CD14-positive monocyte (primary cell): ENCODE measurements around the gene GOLGA7B. TPM values are rescaled to one million over a fixed set of nuclear protein-coding genes. Genes with fewer than 3 reads are reported as not detected.

ENCODE experiments used
- DNase-seq, 3 donors: peaks; one replicate each; pipeline ENCODE4 v3.0.0-alpha.2; 2011 to 2022
- H2AFZ ChIP-seq: 2 replicates; pipeline ENCODE4 v1.6.0; 2012; ENCODE audit warnings: mild to moderate bottlenecking, low read depth, low read length, inconsistent platforms; ENCODE audit not compliant: insufficient read depth, poor library complexity, severe bottlenecking
- H3K27ac ChIP-seq, 2 donors: 1 replicate in 1 of 2; 2 replicates in 1 of 2; pipeline ENCODE4 v1.5.1; 2012 to 2013; ENCODE audit warnings: low read length in 2 of 2, control low read depth in 1 of 2, inconsistent platforms in 1 of 2, low read depth in 1 of 2, mild to moderate bottlenecking in 1 of 2
- H3K27me3 ChIP-seq, 2 donors: one replicate each; pipeline versions ENCODE4 v1.6.0 to v1.6.1; 2011 to 2013; ENCODE audit warnings: low read length in 2 of 2; ENCODE audit not compliant: control insufficient read depth in 2 of 2, insufficient read depth in 2 of 2
- H3K36me3 ChIP-seq, 2 donors: replicated peaks in 1 of 2; 1 replicate in 1 of 2; 2 replicates in 1 of 2; pipeline versions ENCODE4 v1.5.1 to v1.6.1; 2012 to 2013; ENCODE audit warnings: low read length in 2 of 2, control low read depth in 1 of 2, inconsistent platforms in 1 of 2, mild to moderate bottlenecking in 1 of 2; ENCODE audit not compliant: insufficient read depth in 2 of 2, control insufficient read depth in 1 of 2
- H3K4me1 ChIP-seq, 2 donors: 1 replicate in 1 of 2; 2 replicates in 1 of 2; pipeline versions ENCODE4 v1.5.1 to v1.6.1; 2012 to 2013; ENCODE audit warnings: low read length in 2 of 2, control low read depth in 1 of 2, inconsistent platforms in 1 of 2, mild to moderate bottlenecking in 1 of 2, moderate library complexity in 1 of 2; ENCODE audit not compliant: insufficient read depth in 2 of 2, control insufficient read depth in 1 of 2
- H3K4me2 ChIP-seq: replicated peaks from 2 replicates; pipeline ENCODE3; 2012; ENCODE audit warnings: low read length, moderate library complexity, mild to moderate bottlenecking; ENCODE audit not compliant: poor library complexity, severe bottlenecking; ENCODE audit errors: extremely low read depth
- H3K4me3 ChIP-seq, 3 experiments: fragments of 200-600 bp in 1 of 3; sonication (generic) in 1 of 3; replicated peaks in 1 of 3; 1 replicate in 2 of 3; 2 replicates in 1 of 3; pipeline ENCODE4 v1.5.1; 2011 to 2013; ENCODE audit warnings: low read length in 3 of 3, mild to moderate bottlenecking in 3 of 3, control low read depth in 2 of 3, low read depth in 2 of 3, inconsistent platforms in 1 of 3, moderate library complexity in 1 of 3
- H3K79me2 ChIP-seq: 2 replicates; pipeline ENCODE4 v1.6.0; 2012; ENCODE audit warnings: mild to moderate bottlenecking, control low read depth, inconsistent platforms, low read length, moderate library complexity; ENCODE audit not compliant: insufficient read depth
- H3K9ac ChIP-seq: 2 replicates; pipeline ENCODE4 v1.6.0; 2017; ENCODE audit warnings: low read length, mild to moderate bottlenecking; ENCODE audit not compliant: insufficient read depth, poor library complexity, severe bottlenecking
- H3K9me3 ChIP-seq, 2 donors: replicated peaks in 1 of 2; 1 replicate in 1 of 2; 2 replicates in 1 of 2; pipeline versions ENCODE4 v1.5.1 to v1.6.1; 2012 to 2013; ENCODE audit warnings: low read length in 2 of 2, control low read depth in 1 of 2; ENCODE audit not compliant: control insufficient read depth in 1 of 2, insufficient read depth in 1 of 2
- H4K20me1 ChIP-seq: 2 replicates; pipeline ENCODE4 v1.6.0; 2012; ENCODE audit warnings: mild to moderate bottlenecking, low read length, control low read depth, moderate library complexity; ENCODE audit not compliant: insufficient read depth
- H3K27ac Mint-ChIP-seq, 7 donors: one replicate each; pipeline ENCODE4 v1.8.0; 2020; ENCODE audit warnings: mild to moderate bottlenecking in 7 of 7, mixed read lengths in 7 of 7, moderate library complexity in 6 of 7, inconsistent platforms in 2 of 7
- H3K27me3 Mint-ChIP-seq, 3 donors: one replicate each; pipeline ENCODE4 v1.8.0; 2021 to 2022; ENCODE audit warnings: low read depth in 3 of 3, mild to moderate bottlenecking in 3 of 3, mixed read lengths in 3 of 3, moderate library complexity in 3 of 3, inconsistent platforms in 1 of 3
- H3K36me3 Mint-ChIP-seq, 2 donors: one replicate each; pipeline ENCODE4 v1.8.0; 2020; ENCODE audit warnings: mixed read lengths in 2 of 2, inconsistent platforms in 1 of 2, mild to moderate bottlenecking in 1 of 2
- H3K4me1 Mint-ChIP-seq: one replicate; pipeline ENCODE4 v1.8.0; 2020; ENCODE audit warnings: mild to moderate bottlenecking, mixed read lengths
- H3K4me3 Mint-ChIP-seq, 2 donors: one replicate each; pipeline ENCODE4 v1.8.0; 2020; ENCODE audit warnings: mild to moderate bottlenecking in 2 of 2, mixed read lengths in 2 of 2, moderate library complexity in 1 of 2
- H3K9me3 Mint-ChIP-seq, 7 donors: one replicate each; pipeline ENCODE4 v1.8.0; 2020 to 2022; ENCODE audit warnings: mixed read lengths in 7 of 7, mild to moderate bottlenecking in 6 of 7, moderate library complexity in 6 of 7, inconsistent platforms in 2 of 7
- CTCF ChIP-seq: fragments of 200-600 bp; IDR thresholded peaks from one replicate; pipeline ENCODE4 v1.8.0; 2022; ENCODE audit warnings: antibody characterized with exemption, mild to moderate bottlenecking
- WGBS: methylation state at CpG from one replicate; pipeline ENCODE4 v1.1.5; 2013; ENCODE audit warnings: missing lambda C conversion rate; ENCODE audit not compliant: insufficient coverage; 5-methylcytosine and 5-hydroxymethylcytosine counted together
- intact Hi-C, 2 donors: fragments of 100-400 bp; cut with micrococcal nuclease; formaldehyde crosslinking; loops; one replicate each; pipeline versions ENCODE4 v1.15.0 to v1.15.1; 2023
- polyA plus RNA-seq, 3 donors: library from polyadenylated mRNA; depleted of rRNA in 1 of 3; unstranded in 2 of 3; stranded (reverse) in 1 of 3; fragments of 300-500 nt in 2 of 3; fragments of >200 nt in 1 of 3; fragmentation: Illumina TruSeq in 2 of 3; gene quantifications; 1 replicate in 2 of 3; 2 replicates in 1 of 3; pipeline ENCODE4 v1.2.3, GENCODE V29; 2012 to 2021

GOLGA7B gene
- polyA plus RNA-seq, 3 donors: 0.03 TPM; not detected in 2

GRCh38 chr10:97861097-97861750 lies 11.6 kb downstream of the GOLGA7B start:
- 84% methylated on average over 2 of the region's 3 CpGs for WGBS
- no peak overlapping the region for H3K9ac ChIP-seq

GRCh38 chr10:97861924-97862323 lies 12.3 kb downstream of the GOLGA7B start:
- no peak for DNase-seq
- H3K27me3 Mint-ChIP-seq: peaks cover 2 to 8% (median 7%) of the 10 kb centered on the region in 3 donors
- H3K36me3 ChIP-seq: no peaks in the 10 kb centered on the region
- H3K4me1 ChIP-seq: peaks cover 10 to 12% of the 10 kb centered on the region in 2 donors
- no peak overlapping the region for H3K27ac ChIP-seq
- H3K4me3 ChIP-seq: no peak overlapping the region
- H3K9me3 ChIP-seq: no peaks in the 10 kb centered on the region
- H3K4me1 Mint-ChIP-seq: peaks cover 13% of the 10 kb centered on the region
- H2AFZ ChIP-seq: no peak overlapping the region
- no CpG with 5 or more reads among the region's 1 CpG for WGBS
- H3K79me2 ChIP-seq: no peaks in the 10 kb centered on the region
- H3K36me3 Mint-ChIP-seq: no peaks in the 10 kb centered on the region
- TF ChIP-seq CTCF: no peak
- peaks cover 0 to under 1% (median 0%) of the 10 kb centered on the region in 7 donors for H3K9me3 Mint-ChIP-seq
- no peaks in the 10 kb centered on the region for H4K20me1 ChIP-seq
- no peak overlapping the region for H3K4me3 Mint-ChIP-seq
- H3K9ac ChIP-seq: no peak overlapping the region
- no peak overlapping the region for H3K27ac Mint-ChIP-seq
- intact Hi-C loops: no loop called here
- no peaks in the 10 kb centered on the region for H3K27me3 ChIP-seq
- H3K4me2 ChIP-seq: no peak overlapping the region

More at GRCh38 chr10:97861097-97861750, 11.6 kb downstream of the GOLGA7B start:
- no peak for TF ChIP-seq CTCF
- Histone ChIP-seq H3K36me3 (no peaks in the 10 kb centered on the region), H3K4me2 (no peak overlapping the region), H2AFZ (no peak overlapping the region), H3K79me2 (no peaks in the 10 kb centered on the region), H3K9me3 (no peaks in the 10 kb centered on the region), H3K4me1 (peaks cover 10 to 12% of the 10 kb centered on the region in 2 donors), H3K27me3 (no peaks in the 10 kb centered on the region), H4K20me1 (no peaks in the 10 kb centered on the region), H3K27ac (no peak overlapping the region), H3K4me3 (no peak overlapping the region)
- intact Hi-C loops: no loop called here
- peaks cover 0 to 4% (median 0%) of the 10 kb centered on the region in 7 donors for H3K9me3 Mint-ChIP-seq
- peaks cover 13% of the 10 kb centered on the region for H3K4me1 Mint-ChIP-seq
- no peak overlapping the region for H3K27ac Mint-ChIP-seq
- no peak for DNase-seq
- H3K4me3 Mint-ChIP-seq: no peak overlapping the region
- peaks cover 2 to 8% (median 7%) of the 10 kb centered on the region in 3 donors for H3K27me3 Mint-ChIP-seq
- no peaks in the 10 kb centered on the region for H3K36me3 Mint-ChIP-seq
